A549 (cell line): ENCODE measurements around the gene NCLN.

ENCODE experiments used
- EP300 ChIP-seq, 2 experiments: fragments of >200 bp; sonication (Bioruptor Twin); formaldehyde crosslinking; IDR thresholded peaks; 2 replicates in 1 of 2; 3 replicates in 1 of 2; pipeline ENCODE4 v1.6.1; 2016 to 2017
- MAZ ChIP-seq: fragments of 150-350 bp; IDR thresholded peaks from 2 replicates; pipeline ENCODE4 v1.6.1; 2014; ENCODE audit warnings: antibody characterized with exemption, low read depth, low read length, borderline replicate concordance
- NR3C1 ChIP-seq: fragments of >200 bp; sonication (Bioruptor Twin); formaldehyde crosslinking; IDR thresholded peaks from 3 replicates; pipeline ENCODE4 v1.6.1; 2017
- POLR2A ChIP-seq: IDR thresholded peaks from 2 replicates; pipeline ENCODE4 v1.6.1; 2012; ENCODE audit warnings: mild to moderate bottlenecking, low read length
- ZFP36 ChIP-seq: fragments of 450-650 bp; IDR thresholded peaks from 2 replicates; pipeline ENCODE4 v1.6.1; 2014; ENCODE audit warnings: borderline replicate concordance; ENCODE audit not compliant: partially characterized antibody
- TF ChIP-seq, protein P1 (sequence below): fragments of >200 bp; sonication (Bioruptor Twin); formaldehyde crosslinking; IDR thresholded peaks from 3 replicates; pipeline ENCODE4 v1.5.1; 2016
- TF ChIP-seq, protein P2 (sequence below): fragments of >200 bp; sonication (Bioruptor Twin); formaldehyde crosslinking; IDR thresholded peaks from 2 replicates; pipeline ENCODE4 v1.6.1; 2016

- TF ChIP-seq EP300 (IDR thresholded peaks at IDR 0.05) (no peak), NR3C1 (no peak), ZFP36 (no peak), POLR2A (no peak), MAZ (no peak)
- TF ChIP-seq, protein P1, sequence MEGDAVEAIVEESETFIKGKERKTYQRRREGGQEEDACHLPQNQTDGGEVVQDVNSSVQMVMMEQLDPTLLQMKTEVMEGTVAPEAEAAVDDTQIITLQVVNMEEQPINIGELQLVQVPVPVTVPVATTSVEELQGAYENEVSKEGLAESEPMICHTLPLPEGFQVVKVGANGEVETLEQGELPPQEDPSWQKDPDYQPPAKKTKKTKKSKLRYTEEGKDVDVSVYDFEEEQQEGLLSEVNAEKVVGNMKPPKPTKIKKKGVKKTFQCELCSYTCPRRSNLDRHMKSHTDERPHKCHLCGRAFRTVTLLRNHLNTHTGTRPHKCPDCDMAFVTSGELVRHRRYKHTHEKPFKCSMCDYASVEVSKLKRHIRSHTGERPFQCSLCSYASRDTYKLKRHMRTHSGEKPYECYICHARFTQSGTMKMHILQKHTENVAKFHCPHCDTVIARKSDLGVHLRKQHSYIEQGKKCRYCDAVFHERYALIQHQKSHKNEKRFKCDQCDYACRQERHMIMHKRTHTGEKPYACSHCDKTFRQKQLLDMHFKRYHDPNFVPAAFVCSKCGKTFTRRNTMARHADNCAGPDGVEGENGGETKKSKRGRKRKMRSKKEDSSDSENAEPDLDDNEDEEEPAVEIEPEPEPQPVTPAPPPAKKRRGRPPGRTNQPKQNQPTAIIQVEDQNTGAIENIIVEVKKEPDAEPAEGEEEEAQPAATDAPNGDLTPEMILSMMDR = no peak
- TF ChIP-seq, protein P2, sequence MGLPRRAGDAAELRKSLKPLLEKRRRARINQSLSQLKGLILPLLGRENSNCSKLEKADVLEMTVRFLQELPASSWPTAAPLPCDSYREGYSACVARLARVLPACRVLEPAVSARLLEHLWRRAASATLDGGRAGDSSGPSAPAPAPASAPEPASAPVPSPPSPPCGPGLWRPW = no peak
These were observed 24.3 kb upstream of the NCLN start for GRCh38 chr19:3161453-3161852.
